HG03135 (cell line): Measurements from ENCODE around the gene NLRP4.

Experiments
- ATAC-seq: cut with Tn5 transposase; IDR thresholded peaks from one replicate; pipeline ENCODE4 v1.9.1; 2021; ENCODE audit warnings: mild to moderate bottlenecking, moderate library complexity; ENCODE audit not compliant: unreplicated experiment

The NLRP4 gene

GRCh38 chr19:55836340-55836739 is at the start of gene NLRP4:
Gene NLRP4, plus strand, starts transcription at chr19:55836540. Its CDS starts 15,541 bp downstream, at chr19:55852081.
- ATAC-seq, result no peak

- no peak for ATAC-seq
These were observed 41.3 kb upstream of the NLRP4 start for GRCh38 chr19:55795021-55795420.

- ATAC-seq, result no peak
These were observed 34.9 kb upstream of the NLRP4 start for GRCh38 chr19:55801416-55801815.

GRCh38 chr19:55802281-55802680 is 34.1 kb upstream of the NLRP4 start:
- ATAC-seq, result no peak

- no peak for ATAC-seq
These were observed 26.8 kb upstream of the NLRP4 start for GRCh38 chr19:55809381-55810058.

- no peak for ATAC-seq
These were observed 25.0 kb upstream of the NLRP4 start for GRCh38 chr19:55811340-55811739.

GRCh38 chr19:55812449-55812848 is 23.9 kb upstream of the NLRP4 start:
- no peak for ATAC-seq

- no peak for ATAC-seq
These were observed 22.4 kb upstream of the NLRP4 start for GRCh38 chr19:55813906-55814305.

- no peak for ATAC-seq
These were observed 16.3 kb upstream of the NLRP4 start for GRCh38 chr19:55820037-55820436.

GRCh38 chr19:55830656-55831055 is 5.7 kb upstream of the NLRP4 start:
- ATAC-seq, result no peak

GRCh38 chr19:55831846-55832245 is 4.5 kb upstream of the NLRP4 start, which contains the start of gene NLRP11:
Gene NLRP11, minus strand, starts transcription at chr19:55831999. Its CDS starts 13,825 bp downstream, at chr19:55818174.
- no peak for ATAC-seq

GRCh38 chr19:55832676-55833075 is 3.7 kb upstream of the NLRP4 start:
- no peak for ATAC-seq

- no peak for ATAC-seq
These were observed 1.9 kb downstream of the NLRP4 start for GRCh38 chr19:55838251-55838650.

- no peak for ATAC-seq
These were observed 2.6 kb downstream of the NLRP4 start for GRCh38 chr19:55838906-55839305.

GRCh38 chr19:55855160-55855559 is 18.8 kb downstream of the NLRP4 start:
- ATAC-seq, result no peak

GRCh38 chr19:55857149-55857548 is 20.8 kb downstream of the NLRP4 start:
- no peak for ATAC-seq

- ATAC-seq, result no peak
These were observed 21.6 kb downstream of the NLRP4 start for GRCh38 chr19:55857974-55858373.

- ATAC-seq, result no peak
These were observed 22.1 kb downstream of the NLRP4 start for GRCh38 chr19:55858401-55858800.

GRCh38 chr19:55858969-55859368 is 22.6 kb downstream of the NLRP4 start:
- ATAC-seq, result no peak

- ATAC-seq, result no peak
These were observed 30.2 kb downstream of the NLRP4 start for GRCh38 chr19:55866521-55866920.

- no peak for ATAC-seq
These were observed 30.8 kb downstream of the NLRP4 start for GRCh38 chr19:55867101-55867500.

- no peak for ATAC-seq
These were observed 34.4 kb downstream of the NLRP4 start for GRCh38 chr19:55870736-55871135.

GRCh38 chr19:55877211-55877610 is 40.9 kb downstream of the NLRP4 start:
- no peak for ATAC-seq
